NCI-H82 treated with DMSO at 0.1 percent for 48 hours (cell line): ENCODE results near the gene BMERB1.

Experiments used
- DNase-seq: peaks from one replicate; lab custom pipeline; 2025; ENCODE audit not compliant: unreplicated experiment; lab: John Stamatoyannopoulos, UW

Gene BMERB1

DNA sequence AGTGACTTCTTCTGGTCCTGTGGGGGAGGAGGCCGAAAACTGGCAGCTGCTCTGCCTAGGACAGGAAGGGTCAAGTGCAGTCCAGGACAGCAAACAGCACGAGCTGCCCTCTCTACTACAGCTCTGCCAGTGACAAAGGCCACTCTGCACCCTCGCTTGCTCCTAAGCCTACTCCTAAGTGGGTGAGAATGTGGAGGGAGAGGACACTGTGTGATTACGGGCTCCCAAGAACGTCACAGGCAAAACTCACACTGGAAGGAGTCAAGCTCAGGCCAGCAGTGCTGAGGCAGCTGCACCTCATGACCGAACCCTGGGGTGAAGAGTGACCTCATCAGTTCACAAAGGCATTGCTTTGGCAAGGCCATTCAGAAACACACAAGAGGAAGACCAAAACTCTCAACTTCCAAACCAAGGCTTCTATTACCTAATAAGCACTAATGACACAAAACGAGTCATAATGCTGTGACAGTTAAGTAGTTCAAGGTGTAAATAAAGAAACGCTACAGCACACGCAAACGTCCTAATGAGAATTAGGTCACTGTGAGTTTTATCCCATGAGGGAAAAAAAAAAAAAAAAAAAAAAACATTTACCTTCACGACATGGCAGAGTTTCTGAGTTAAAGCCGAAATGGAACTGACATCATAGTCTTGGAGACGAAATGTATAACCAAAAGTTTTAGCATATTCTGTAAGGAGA is 173.5 kb downstream of the BMERB1 start:
- no peak for DNase-seq

DNA sequence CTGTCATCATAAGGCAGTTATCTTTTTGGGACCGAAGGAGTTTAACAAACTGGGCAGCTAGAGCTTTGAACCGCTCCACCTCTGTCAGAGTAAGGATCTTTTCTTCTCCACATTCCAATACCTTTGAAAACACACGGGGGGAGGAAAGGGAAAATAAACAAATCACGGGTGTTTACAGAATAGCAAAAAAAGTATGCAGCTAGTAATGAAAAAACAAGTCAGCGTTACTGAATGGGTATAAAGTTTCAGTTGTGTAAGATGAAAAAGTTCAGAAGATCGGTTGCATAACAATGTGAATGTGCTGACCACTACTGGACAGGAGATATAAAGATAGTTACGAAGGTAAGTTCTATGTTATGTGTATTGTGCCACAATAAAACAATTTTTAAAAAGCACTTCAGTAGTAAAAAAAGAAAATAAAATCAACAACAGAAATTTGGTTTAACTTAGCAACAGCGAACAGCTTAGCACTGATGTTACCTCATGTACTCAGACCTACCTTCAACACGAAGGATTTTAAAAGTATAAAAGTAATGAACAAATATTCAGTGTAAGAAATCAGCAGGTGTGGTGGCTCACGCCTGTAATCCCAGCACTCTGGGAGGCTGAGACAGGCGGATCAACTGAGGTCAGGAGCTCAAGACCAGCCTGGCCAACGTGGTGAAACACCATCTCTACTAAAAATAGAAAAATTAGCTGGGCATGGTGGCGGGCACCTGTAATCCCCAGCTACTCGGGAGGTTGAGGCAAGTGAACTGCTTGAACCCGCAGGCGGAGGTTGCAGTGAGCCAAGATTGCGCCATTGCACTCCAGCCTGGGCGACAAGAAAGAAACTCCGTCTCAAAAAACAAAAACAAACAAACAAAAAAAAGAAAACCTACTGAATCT is 174.3 kb downstream of the BMERB1 start:
- DNase-seq: no peak

DNA sequence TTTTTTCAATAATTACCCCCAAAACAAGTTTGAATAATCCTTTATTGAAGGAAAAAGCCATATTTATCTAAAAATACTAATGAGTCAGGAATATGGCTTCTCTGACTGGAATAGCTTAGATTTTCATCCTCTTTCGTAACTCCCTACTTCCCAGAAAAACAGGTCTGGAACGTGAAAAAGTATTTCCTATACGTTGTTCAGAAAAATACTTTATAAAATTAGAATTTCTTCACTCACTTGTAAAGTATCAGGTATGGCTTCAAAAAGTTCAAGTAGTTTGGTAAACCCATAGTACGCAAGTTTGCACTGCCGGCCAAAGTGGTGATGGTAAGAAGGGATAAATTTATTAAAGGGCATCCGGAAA is 174.9 kb downstream of the BMERB1 start:
- no peak for DNase-seq

DNA sequence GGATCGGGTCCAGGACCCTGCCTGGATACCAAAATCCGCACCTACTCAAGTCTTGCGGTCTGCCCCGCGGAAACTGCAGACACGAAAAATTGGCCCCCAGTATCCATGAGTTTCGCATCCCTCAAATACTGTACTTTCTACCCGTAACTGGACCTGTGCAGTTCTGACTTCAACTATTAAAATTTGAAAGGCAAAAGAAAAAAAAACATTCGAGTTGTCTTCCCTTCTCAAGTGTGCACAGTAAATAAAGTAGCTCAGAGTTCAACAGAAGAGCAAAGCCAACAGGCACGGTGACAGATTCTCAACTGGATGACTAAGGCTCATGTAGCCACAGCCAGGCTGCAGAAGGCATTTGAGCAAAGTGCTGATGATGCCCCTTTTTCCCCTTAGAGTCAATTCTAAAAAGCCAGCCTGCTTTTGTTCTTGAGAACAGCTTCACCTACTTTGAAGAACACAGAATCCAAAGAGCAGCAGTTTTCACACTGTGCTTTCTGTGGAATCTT is 176.0 kb downstream of the BMERB1 start:
- DNase-seq: no peak

DNA sequence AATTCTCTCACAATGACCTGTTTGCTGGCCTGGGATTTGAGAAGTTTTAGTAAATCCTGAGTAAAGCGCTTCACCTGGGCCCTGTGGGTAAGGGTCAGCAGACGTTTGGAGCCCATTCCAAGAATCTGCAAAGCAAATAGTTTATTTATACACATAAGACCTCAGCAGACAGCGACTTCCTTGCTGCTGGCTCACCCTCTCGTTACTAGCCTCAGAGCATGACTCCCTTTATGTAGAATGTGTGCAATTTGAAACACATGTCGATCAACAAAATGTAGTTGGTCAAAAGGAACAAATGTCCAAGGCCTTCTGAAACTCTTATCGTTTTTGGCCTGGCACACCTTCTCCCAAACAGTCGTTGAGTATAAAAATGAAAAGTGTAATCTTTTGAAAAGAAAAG is 177.2 kb downstream of the BMERB1 start:
- no peak for DNase-seq

DNA sequence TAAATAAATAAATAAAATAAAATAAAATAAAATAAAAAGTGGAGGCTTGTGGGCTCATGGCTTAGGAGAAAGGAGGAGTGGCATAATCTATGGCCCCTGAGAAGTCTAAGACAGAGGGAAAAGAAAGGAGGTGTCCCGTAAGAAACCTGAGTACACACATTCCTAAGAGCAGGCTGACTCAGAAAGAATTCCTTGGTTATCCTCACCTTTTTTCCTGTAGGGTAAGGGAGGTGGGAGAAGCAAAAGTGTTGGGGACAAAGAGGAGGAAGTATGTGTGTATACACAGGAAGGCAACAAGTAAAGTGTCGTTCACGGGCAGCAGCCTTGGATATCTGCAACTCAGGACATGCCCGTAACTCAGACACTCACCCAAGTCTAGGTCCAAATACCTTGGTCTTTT is 179.3 kb downstream of the BMERB1 start:
- DNase-seq: no peak

DNA sequence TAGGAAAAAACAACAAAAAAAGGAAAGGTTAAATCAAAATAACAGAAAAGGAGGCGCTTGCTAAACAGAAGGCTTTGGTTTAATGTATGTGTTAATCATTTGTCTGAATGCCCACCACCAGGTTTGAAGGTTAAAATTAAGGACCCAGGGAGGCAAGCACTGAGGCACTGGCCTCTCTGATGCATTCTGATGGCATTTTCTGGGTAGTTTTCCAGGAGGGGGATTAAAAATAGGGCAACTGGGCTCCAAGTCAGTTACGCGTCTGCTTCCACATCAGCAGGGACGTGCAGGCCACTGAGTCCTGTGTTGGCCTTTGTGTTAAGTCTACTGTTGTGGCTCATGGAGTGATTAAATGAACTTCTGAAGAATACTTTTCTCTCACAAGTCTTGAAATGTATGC is 181.6 kb downstream of the BMERB1 start:
- no peak for DNase-seq

DNA sequence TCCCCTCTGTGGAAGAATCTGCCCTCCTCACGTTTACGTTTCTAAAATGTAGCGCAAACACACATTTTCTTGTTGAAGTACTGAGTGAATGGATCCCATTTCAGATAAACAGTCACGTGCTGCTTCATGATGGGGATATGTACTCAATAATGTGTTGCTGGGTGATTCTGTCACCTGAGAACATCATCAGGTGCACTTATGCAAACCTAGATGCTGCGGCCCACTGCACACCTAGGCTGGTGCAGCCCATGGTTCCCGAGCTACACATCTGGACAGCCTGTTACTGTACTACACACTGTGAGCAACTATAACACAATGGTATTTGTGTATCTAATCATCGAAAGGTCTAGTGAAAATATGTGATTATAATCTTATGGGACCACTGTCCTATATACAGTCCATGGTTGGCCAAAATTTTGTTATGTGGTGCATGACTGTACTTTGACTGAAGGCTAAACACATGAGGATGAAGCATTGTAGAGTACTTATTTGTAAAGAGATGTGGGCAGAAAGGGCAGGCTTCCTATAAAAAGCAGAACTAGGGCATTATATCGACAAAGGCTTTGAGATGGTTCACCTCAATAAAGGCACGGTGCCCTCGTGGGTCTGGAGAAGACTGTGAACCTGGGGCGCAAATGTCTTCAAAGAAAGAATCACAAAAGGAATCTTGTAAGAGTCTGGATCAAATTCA is 182.2 kb downstream of the BMERB1 start:
- no peak for DNase-seq

DNA sequence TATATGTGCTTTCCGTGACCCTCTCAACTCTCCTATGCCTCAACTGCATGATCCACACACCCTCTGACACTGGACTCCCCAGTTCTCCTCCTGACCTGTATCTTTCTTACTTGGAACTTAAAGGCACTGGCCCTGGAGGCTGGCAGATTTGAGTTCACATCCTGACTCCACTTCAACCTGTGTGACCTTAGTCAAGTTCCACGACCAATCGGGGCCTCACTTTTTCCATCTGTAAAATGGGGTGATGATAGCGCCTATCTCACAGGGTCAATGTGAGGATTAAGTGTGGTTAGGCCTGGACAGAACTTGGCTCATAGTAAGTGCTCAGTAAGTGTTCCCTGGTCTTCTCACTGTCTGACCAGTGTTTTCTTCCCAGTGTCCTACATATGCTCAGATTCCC is 183.5 kb downstream of the BMERB1 start:
- no peak for DNase-seq

DNA sequence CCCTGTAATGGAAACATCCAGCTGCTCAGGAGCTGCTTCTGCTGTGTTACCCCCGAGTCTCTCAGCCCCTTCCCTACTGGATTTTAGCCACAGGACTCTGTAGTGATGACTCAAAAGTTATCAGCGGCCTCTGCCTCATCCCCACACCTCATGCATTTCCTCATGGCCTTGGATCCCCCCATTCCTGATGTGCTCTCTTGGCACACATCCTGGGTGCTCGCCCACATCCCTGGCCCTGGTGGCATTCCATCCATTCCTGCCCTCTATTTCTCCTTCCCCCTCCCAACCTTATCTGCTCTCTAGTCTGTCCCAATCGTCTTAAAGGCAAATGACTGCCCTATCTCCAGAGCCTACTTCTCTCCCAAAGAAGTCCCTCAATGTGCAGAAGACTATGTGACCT is 184.0 kb downstream of the BMERB1 start:
- DNase-seq: no peak

DNA sequence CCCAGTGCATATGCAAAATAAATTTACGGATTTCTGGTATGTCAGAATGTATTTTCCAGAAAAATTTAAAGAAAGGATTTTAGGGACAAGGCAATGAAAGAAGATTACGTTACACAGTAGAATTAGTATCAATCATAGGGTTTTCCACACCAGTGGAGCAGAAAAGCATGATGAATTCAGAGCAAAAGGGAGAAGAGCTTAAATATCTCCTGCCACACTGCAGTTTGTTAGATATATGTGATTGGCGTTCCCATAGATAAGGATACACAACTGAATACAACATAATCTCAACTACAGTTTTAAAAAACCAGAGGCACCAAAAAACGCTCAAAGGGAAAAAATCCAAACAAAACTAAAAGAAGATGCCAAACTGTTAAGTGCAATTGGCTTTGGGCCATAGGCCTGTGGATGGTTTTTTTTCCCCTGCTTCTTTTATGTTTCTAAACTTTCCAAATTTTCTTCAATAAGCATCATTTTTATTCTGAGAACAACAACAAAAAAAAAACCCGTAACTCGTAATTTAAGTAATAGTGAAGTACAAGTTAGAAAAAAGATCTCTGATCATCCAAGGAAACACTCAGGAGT is 186.3 kb downstream of the BMERB1 start:
- DNase-seq: no peak

DNA sequence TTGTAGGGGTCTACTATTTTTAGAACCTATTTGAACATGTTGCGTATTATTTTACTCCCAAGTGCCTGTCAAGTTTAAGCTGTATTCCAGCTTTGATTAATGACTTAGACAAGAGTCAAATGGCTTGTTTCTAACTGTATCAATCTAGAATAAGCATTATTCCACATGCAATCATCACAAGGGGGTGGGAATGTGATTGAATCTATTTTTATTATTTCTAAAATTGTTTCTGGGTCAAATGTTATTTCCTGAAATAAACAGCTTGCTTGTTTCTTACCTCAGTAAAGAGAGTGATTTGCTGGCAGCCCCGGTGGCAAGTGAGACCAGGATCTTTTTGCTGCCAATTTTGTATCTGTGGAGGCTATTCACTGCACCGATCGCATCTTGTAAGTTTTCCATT is 187.1 kb downstream of the BMERB1 start:
- DNase-seq: no peak

DNA sequence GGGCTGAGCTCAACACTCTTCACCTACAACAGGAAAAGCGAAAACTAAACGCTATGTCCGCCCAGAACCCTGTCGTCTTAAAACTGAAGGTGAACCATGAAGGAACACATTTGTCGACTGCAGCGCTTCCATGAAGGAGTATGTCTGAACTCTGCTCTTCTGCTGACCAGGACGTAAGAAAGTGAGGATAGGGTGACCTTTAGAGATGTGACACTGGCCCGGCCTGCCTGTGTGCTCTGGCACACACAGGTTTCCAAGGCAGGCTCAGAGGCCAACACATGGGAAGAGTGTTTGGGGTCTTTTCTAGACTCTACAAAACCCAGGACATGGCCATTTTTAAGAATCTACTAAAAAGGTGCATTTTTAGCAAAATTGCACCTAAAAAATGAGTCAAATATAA is 187.5 kb downstream of the BMERB1 start:
- no peak for DNase-seq

DNA sequence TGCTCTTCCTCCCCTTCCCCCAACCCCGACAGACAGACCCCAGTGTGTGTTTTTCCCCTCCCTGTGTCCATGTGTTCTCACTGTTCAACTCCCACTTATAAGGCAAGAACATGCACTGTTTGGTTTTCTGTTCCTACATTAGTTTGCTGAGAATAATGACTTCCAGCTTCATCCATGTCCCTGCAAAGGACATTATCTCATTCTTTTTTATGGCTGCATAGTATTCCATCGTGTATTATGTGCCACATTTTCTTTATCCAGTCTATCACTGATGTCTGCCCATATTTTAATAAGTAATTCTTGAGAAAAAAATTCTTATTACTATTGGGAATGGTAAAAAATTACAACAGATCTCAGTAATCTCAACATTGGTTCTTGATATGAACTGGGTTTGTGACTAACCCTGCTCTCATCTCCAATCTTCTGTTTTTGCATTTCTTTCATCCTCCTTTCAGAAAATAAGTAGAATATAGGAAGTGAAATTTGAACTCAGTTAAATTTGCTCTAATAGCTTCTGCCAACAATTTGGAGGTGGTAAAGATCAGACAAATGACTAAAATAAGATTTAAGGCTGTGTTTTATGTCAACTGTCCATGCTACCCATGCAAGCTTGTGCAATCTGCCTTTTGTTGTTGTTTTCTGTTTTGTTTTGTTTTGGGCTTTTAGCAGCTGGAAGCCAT is 197.5 kb downstream of the BMERB1 start:
- DNase-seq: no peak

DNA sequence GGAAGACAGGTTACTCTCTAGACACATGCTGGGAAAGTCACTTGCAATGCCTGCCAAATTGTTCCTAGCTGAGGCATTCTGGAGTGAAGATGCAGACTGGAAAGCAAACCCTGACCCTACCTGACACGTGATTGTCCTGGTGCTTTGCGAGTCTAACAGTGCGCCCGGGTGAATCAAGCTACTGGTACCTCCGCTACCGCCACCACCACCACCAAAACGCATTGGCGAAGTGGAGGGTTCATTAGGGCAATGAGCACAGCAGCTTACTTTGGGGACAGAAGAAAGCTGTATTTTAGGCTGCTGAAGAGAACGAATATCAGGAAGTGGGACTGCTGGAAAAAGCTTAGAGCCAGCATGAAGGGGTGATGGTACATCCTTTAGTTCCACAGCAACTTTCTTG is 201.5 kb downstream of the BMERB1 start:
- no peak for DNase-seq

DNA sequence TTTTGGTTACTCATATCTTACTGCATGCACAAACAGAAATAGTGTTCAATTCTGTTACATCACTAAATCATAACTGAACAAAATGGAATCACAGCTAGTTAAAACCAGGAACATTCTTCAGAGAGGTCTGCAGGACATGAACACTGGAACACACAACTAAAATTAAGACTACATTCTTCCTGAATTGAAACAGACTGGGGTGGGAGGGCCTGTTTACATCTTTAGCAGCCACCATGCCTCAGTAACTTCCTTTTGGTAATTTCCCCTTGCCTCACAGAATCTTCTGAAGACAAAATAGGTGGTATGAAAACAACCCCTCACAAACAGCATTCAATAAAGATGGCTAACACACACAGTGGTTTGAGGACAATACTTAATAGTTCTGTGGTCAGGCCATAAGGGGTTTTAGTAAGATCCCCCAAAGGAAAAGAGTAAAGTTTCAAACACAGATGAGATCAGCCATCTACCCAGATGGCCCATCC is 202.0 kb downstream of the BMERB1 start:
- DNase-seq: no peak
